ENCODE data around the gene TMEM151B.
"Not testable (repeated sequence)": the region's sequence is repeated elsewhere in the genome, so short reads cannot be mapped to it uniquely, and the experiment has no call there.

The TMEM151B gene

DNA sequence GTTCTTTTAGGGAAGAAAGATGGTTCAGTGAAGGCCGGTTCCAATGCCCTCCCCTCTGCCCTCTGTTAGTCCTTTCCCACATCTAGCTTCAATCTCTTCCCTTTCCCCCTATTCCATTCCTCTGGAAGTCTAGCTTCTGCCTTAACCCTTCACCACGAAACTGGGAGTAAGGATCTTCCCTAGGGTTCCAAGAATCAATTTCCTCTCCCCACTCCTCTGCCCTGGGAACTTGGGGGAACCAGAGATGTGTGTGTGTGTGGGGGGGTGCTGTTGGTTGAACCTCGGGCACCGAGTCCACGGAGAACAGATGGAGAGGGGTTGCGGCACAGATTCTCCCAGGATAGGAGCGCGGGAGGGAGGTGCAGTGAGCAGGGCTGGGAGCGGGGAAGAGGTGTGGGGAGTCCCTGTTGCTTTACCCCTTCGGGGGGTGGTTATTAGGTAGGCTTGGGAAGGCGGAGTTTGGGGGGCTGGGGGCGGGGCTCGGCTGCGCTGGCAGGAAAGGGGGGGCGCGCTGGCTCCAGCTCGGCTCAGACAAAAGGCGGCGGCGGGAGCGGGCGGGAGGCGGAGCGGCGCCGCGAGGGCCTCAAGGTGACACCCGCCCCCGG, at the start of gene TMEM151B:
TMEM151B (plus strand) TSS at position 530 of the 605 bp plus-strand sequence. CDS start 293 bp downstream, outside the sequence.
- peak; percentile 19 for DNase-seq

DNA sequence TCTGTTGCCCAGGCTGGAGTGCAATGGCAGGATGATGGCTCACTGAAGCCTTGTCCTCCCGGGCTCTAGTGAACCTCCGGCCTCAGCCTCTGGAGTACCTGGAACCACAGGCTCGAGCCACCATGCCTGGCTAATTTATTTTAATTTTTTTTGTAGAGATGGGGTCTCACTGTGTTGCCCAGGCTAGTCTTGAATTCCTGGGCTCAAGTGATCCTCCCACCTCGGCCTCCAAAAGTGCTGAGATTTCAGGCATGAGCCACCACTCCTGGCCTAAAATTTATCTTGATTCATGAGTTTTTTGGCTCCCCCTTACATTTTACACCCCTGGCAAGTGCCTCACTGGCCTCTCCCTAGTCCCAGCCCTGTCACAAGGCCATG, 49.3 kb upstream of the TMEM151B start:
- no peak for DNase-seq

DNA sequence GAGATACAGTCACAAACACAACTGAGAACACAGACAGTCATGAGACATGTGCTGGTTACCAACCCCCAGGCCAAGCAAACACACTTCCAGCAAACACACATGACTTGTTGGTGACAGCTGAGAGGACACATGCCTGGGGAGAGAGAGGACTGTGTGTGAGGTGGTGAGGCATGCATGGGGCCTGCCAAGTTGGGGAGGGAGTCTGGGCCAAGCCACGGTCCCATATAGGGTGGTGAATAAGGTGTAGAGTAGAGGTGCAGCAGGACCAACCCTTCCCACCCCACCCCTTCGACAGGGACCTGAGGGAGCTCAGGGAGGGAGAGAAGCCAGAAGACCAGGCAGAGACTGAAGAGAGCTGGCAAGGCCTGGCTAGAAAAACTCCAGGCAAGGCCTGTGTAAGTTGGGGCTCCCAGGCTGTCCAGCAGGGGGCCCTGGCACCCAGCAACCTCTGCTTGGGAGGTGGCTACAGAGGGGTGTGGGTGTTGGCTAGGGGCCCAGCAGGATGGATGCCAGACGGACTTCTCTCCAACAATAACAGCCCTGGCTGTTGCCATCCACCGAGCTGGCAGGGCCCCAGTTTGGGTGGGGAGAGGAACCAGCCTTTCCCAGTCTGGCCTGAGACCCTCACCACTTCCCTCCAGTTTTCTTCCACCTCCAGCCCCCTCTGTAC, 48.8 kb upstream of the TMEM151B start:
- peak; percentile 90 for DNase-seq

DNA sequence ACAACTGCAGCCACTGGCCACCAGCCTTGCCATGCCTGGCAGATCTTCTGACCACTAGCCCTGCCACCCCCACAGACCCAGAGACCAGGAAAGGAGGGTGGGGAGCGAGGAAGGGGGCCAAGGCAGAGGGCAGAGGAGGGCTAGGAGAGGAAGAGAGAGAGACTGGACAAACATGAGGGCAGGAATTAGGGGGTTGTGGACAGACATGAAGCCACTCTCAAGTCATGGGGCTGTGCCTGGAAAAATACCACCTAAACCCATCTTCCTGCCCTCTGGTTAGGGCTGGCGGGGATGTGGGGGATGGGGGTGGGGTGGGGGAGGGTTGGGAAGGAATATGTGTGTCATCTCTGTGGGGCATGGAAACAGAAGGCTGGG, 48.3 kb upstream of the TMEM151B start:
- DNase-seq, result no peak

DNA sequence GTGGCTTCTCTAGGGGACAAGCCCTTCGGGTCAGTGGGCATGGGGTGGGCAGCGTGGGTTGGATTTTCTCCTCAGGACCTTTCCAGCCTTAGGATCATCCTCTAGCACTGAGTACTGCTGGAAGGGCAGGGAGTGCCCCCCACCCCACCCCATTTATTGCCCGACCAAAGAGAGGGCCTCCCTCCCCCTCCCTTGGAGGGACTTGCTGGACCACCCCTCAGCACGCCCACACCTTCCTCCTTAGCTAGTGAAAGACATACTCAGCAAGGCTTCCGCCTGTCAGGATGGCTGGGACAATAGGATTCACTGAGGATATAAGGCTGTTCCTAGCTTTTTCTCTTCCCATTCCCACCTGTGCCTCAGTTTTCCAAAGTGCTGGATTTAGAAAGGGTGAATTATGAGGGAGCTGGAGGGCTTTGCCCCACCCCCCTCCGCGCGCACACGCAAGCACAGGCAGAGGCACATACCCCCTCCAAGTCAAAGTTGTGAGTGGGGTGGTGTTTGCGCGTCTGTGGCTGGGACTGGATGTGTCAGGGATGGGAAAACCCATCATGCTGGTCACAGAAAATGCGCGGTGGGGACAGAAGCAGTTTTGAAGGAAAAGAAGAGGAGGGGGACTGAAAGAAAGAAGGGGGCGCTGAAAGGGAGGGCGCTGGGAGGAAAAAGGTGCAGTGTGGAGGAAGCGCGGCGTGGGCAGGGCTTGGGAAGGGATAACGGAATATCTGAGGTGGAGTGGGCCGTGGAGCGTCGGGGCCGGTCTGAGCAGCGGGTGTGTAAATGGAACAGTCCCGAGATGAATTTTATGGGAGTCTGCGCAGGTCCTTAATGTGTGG, 47.5 kb upstream of the TMEM151B start:
- DNase-seq, result no peak

DNA sequence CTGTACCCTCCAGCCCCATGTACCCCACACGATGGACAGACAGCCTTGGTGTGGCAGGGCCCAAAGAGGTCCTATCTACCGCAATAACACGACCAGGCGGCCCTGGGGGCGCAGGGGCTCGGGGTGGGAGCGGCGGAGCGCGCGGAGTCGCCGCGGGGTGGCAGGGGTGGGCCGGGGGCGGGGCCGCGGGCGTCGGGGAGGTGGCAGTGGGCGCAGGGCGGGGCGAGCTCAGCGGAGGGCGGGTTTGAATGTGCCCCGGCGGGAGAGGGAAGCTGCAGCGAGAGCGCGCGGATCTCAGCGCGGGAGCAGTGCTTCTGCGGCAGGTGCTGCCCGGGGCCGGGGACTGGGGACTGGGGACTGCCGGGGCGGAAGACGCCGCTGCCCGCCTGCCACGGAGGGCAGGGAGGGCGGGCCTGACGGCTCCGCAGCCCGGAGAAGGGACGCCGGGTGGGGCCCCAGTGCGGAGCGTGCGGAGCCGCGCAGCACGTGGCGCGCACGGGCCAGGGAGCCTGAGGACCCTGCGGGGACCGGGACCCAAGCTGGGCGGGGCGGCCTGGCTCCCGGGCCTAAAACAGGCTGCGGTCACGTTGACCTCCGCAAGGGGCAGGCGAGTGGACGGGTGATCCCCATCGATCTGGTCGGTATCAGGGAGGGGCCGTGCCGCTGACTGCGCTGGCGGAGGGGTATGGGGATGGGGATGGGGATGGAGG, 46.8 kb upstream of the TMEM151B start, which contains the start of gene SLC29A1:
SLC29A1 (plus strand) TSS at position 277 of the 710 bp plus-strand sequence. CDS start 3,719 bp downstream, outside the sequence.
- DNase-seq, result peak; percentile 71

DNA sequence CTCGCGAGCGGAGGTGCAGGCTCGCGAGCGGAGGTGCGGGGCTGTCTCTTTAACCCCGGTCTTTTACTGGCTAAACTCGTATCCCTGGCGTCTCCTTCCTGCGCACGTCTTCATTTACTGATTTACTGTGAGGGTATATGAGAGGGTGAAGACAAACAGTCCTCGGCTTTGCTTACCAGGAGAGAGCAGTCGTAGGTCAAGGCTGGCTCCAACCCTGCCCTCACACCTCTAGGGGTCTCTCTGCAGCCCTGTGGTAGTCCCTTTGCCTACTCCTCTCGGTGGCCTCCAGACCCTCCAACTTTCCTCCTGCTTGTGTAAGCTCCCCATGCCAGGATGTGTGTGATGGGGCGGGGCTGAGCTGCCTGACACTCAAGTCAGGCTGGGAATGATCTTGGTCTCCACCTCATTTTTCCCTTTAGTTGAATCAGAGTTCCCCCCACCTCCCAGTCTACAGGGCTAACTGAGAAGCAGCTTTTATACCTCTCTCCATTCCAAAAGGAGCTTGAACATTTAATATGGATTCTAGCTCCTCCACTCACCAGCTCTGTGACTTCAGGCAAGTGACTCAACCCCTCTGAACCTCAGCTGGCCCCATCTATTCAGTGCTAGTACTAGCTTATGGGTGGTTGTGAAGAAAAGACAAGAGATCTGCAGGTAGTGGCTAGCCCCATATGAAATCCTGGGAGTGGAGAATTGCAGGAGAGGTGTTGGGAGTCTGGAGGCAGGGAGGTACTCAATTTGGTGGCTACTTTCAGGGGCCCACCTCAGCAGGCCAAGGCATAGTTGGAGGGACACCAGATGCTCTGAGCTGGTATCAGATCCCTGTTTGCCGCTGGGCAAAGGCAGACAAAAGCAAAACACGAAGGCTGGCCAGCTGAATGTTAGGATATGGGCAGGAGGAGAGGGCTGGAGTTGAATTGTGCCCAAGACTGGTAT, 46.0 kb upstream of the TMEM151B start:
- DNase-seq, result no peak

DNA sequence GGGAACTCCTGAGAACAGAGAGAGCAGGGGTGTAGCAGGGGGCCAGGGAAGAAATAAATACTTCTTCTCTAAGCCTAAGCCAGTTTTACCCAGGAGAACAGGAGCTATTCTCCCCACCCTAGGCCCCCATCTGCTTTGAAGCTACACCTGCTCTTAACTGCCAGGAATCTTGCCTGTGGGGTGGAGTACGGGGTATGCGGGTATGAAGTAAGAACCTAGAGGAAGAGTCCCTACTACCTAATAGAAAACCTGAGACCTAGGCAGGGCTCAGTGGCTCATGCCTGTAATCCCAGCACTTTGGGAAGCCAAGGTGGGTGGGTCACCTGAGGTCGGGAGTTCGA, 45.3 kb upstream of the TMEM151B start:
- DNase-seq, result no peak

DNA sequence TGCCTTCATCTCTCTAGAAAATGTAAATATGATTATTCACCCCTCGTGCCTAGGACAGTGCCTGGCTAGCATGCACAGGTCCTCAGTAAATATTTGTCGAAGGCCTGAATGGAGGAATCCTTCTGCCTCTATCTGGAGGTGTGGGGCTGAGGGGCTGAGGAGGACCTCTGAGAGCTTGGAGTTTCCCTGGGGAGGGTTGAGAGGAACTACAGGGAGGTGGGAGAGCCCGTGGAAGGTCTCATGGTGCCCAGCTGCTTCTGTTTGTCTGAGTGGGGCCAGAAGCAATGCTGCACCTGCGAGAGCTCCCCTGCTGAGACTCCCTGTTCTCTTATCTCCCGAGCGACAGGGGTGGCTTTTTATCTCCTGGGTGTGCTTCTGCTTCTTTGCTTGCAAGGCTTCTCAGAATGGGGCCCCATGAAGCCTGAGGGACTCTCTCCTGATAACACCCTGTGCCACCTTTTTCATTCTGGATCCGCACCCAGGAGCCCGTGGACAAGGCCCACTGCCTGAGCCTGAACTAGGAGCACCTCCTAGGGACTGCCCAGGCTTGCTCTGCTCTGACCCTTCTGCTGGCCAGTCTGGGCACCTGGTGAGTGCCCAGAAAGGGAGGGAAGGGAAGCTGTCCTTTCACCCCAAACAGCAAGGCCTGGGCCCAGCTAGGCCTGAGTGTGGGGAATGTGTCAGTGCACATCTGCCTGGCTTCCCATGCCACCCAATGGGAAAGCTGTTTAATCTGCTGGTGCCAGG, 44.5 kb upstream of the TMEM151B start:
- peak; percentile 40 for DNase-seq

DNA sequence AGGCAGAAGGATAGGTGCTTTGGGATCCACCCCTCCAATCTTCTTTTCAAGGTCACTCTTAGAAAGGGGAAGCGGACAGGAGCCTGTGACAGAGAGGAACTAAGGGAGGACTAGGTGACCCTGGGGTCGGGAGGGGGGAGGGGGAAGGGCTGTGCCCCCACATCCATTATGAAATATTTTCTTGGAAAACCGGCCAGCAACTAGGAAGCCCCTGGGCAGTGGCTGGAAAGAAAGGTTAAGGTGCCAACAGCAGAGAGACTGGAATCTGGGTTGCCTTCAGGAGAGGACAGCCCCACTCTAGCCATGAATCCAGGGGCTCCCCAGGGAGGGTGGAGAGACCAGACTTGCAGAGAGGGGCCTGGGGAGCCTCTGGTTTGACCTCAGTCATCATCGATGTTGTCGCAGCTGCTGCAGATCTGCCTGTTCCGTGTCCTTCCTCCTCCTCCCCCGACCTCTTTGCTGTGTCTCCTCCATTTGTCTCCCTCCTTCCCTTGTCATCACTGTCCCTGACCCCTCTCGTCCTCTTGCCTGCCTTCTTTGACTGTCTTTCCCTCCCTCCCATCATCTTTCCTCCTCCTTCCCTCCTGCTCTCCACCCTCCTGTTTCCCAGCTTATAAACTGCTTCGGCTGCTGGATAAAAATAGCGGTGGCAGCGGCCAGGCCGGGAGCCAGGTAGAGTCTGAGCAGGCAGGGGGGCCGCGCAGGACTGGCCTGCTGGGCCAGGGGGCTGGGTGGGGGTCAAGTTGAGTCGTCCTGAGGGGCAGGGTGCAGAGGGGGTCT, 43.7 kb upstream of the TMEM151B start:
- no peak for DNase-seq

DNA sequence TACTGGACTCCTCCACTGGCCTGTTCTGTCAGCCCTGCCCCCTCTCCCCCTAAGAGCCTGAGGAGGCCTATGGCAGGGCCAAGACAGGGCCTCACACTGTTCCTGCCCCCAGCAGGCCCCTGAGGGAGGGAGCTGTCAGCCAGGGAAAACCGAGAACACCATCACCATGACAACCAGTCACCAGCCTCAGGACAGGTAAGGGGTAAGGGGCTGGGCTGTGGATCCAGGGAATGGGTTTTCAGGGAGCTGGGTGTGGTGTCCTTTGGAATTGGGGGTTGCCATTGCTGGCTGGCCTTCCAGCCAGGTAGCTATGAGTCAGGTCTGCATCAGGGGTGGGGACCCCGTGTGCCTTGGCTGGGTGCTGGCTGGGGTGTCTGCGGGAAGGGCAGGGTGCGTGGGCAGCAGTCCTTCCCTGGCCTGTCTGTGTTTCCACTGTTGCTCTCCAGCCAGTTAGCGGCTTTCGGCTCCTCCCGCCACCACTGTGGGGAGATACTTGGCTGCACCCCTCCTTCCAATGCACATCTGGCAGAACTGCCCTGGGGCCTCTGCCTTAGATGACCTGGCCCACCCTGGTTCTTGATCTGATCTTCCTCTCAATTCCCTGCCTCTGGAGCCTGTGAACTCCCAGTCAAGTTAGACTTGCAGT, 43.0 kb upstream of the TMEM151B start:
- DNase-seq, result no peak

DNA sequence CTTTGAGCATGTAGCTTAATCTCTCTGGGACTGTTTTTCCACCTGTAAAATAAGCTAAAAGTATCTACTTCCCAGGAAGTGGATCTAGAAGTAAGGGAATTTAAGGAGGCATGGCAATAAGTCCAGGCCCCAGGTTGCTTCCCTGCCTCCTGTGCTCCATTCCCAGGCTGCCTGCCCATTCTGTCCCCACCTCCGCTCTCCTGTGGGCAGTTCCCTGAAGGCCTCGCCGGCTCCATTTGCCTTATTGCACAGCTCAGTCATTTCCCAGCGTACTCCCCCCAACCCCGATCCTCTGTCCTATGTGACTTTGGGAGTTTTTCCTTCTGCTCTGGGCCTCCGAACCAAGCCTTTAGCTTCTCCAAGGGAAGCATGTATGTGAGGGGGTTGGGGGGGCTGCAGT, 42.2 kb upstream of the TMEM151B start:
- DNase-seq, result no peak

DNA sequence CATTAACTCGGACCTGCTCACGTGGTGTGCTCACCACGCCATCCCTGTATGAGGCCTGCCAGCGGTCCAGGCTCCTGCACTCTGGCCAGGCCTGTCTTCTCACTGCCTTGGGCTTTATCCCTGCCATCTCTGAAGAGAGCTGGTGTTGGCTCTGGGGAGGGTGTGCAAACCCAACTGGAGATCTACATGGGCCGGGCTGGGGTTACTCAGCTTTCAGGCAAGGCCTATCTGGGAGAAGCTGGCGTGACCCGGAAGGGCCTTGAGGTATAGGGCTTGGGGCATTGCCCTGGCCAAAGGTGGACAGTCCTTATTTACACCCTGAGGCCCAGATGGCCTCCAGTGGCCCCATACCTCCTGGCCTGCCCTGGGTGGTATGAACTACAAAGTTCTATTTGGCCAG, 41.8 kb upstream of the TMEM151B start:
- no peak for DNase-seq

DNA sequence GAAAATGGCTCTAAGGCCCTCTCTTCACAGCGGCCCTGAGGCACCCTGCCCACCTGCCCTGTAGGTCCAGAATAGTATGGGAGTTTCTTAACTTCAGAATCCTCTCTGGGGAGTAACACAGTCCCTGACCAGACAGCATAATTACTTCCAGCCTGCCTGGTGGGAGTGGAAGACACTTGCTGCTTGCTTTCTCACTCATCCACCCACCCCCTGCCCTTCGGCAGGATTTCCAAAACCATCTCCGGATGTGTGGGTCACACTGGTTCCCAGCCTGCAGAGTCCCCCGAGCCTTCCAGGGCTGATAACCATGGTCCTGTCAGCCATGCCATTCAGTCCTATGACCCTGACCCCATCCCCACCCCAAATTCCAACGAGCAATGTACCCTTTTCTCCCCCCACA, 41.4 kb upstream of the TMEM151B start:
- no peak for DNase-seq

DNA sequence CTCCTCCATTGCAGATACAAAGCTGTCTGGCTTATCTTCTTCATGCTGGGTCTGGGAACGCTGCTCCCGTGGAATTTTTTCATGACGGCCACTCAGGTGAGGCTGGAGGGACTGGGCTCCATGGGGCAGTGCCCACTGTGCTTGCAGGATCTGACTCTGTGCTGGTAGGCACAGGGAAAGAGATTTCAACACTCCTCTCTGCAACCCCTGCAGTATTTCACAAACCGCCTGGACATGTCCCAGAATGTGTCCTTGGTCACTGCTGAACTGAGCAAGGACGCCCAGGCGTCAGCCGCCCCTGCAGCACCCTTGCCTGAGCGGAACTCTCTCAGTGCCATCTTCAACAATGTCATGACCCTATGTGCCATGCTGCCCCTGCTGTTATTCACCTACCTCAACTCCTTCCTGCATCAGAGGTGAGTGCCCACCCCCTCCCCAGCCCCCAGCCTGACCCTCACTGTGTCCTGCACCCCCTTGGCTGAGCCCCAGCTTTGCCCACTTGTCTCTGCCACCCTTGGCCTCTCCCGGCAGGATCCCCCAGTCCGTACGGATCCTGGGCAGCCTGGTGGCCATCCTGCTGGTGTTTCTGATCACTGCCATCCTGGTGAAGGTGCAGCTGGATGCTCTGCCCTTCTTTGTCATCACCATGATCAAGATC, 40.7 kb upstream of the TMEM151B start:
- no peak for DNase-seq

DNA sequence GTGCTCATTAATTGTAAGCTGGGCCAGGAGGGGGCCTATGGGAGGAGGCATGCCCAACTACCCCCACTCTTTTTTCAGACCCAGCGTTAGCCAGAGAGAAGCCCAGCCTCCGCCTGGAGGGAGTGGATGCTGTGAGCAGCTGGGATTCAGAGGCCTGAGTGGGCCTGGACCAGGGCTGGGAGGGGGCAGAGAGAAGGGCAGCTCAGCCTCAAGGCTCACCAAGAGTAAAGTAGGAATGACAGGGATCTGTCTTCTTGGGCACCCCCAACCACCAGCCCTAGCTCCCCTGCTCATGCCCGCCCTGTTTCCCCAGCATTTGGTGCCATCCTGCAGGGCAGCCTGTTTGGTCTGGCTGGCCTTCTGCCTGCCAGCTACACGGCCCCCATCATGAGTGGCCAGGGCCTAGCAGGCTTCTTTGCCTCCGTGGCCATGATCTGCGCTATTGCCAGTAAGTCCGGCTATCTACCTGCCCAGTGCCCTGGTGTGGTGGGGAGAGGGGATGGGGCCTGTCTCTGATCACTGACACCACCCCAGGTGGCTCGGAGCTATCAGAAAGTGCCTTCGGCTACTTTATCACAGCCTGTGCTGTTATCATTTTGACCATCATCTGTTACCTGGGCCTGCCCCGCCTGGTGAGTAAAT, 40.1 kb upstream of the TMEM151B start:
- no peak for DNase-seq

DNA sequence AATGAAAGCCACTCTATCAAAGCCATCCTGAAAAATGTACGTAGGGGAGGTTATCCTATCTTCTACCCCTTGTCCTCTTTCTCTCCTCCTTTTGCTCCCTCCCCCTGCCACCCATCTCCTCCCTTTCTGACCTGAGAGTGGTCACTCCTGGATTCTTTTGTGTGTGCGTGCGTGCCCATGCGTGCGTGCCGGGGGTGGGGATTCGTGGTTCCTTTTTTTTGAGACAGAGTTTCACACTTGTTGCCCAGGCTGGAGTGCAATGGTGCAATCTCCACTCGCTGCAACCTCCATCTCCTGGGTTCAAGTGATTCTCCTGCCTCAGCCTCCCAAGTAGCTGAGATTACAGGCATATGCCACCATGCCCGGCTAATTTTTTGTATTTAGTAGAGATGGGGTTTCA, 38.8 kb upstream of the TMEM151B start:
- DNase-seq, result not testable (repeated sequence)

DNA sequence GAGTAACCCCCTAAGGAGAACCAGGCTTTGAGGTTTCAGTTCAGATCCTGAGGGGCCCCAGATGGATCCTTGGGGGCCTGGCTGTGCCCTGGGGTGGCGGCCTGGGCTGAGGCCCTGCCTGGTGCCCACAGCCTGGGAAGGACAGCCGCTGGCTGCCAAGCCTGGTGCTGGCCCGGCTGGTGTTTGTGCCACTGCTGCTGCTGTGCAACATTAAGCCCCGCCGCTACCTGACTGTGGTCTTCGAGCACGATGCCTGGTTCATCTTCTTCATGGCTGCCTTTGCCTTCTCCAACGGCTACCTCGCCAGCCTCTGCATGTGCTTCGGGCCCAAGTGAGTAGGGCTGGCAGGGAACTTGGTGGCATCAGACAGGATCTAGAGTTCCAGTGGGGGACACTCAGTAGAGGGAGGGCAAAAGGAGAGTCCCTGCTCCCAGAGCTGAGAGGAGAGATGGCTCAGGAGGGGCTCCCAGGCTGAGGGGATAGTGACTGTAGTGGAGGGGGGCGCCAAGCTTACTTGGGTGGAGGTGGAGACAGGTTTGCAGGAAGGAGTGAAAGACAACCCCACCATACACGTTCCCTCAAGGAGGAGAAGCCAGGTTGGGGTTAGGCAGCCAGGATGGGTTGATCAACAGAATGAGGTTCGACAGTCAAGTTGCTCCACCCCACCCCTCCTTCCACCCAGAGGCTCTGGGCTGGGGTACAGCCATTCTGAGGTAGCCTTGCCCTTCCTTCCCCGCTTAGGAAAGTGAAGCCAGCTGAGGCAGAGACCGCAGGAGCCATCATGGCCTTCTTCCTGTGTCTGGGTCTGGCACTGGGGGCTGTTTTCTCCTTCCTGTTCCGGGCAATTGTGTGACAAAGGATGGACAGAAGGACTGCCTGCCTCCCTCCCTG, 37.3 kb upstream of the TMEM151B start:
- DNase-seq, result no peak

Measured in COR-L47 (cell line).